ENCODE data around the gene SH3BP2.

DNA sequence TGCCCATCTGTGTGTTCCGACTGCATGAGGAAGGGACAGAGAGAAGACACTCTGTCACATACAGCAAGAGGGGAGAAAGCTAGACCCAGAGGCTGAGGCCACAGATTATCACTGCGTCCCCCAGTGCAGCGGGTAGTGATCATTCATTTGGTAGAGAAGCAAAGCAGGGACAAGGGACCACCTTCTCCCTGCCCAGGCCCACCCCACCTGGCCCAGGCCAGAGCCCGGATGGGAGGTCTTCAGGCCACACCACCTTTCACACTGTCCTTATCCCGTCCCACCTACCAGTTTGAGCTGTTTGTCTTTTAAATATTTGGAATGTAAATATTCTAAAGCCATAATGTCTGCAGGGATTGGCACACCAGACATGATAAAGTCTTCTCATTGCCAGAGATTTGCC is 47.4 kb upstream of the SH3BP2 start:
- TF ChIP-seq CTCF (IDR thresholded peaks at IDR 0.05) (no peak), EP300 (IDR thresholded peaks at IDR 0.05) (no peak)

Measured in sigmoid colon (tissue), 4 donors.